Gastroesophageal sphincter (tissue), 3 donors: Measurements from ENCODE around the gene DBF4B.

Experiments
- CTCF ChIP-seq, 4 experiments: fragments of 200-600 bp in 2 of 4; fragments of 450-650 bp in 2 of 4; sonication (generic) in 1 of 4; IDR thresholded peaks; one replicate each; pipeline ENCODE4 v1.5.1; 2017 to 2019; ENCODE audit warnings: antibody characterized with exemption in 4 of 4, mild to moderate bottlenecking in 2 of 4, moderate library complexity in 2 of 4
- EP300 ChIP-seq: sonication (generic); formaldehyde crosslinking; IDR thresholded peaks from one replicate; pipeline ENCODE4 v1.6.1; 2017; ENCODE audit warnings: antibody characterized with exemption, mild to moderate bottlenecking
- POLR2AphosphoS5 ChIP-seq: sonication (generic); formaldehyde crosslinking; IDR thresholded peaks from one replicate; pipeline ENCODE4 v1.6.1; 2017; ENCODE audit warnings: antibody characterized with exemption

- TF ChIP-seq EP300: no peak
- TF ChIP-seq CTCF (IDR thresholded peaks at IDR 0.05): no peak
- no peak for TF ChIP-seq POLR2AphosphoS5
Measured at GRCh38 chr17:44761932-44762810, 53.7 kb downstream of the DBF4B start.
